Uterus (tissue), 4 donors: ENCODE measurements around the gene MATN3. TPM values are rescaled to one million over a fixed set of nuclear protein-coding genes. Genes with fewer than 3 reads are reported as not detected.
A peak's percentile ranks its signal among the peaks of the same experiment; 100 is the strongest.

Source experiments
- DNase-seq, 2 donors: peaks; one replicate each; pipeline ENCODE4 v3.0.0-alpha.2; 2019 to 2020
- H3K27ac ChIP-seq, 2 donors: fragments of 200-600 bp; sonication (generic); 1 replicate in 1 of 2; 2 replicates in 1 of 2; pipeline ENCODE4 v1.5.1; 2016 to 2018
- H3K27me3 ChIP-seq, 2 donors: fragments of 200-600 bp; sonication (generic); one replicate each; pipeline ENCODE4 v1.5.1; 2018 to 2019; ENCODE audit warnings: control low read depth in 1 of 2
- H3K36me3 ChIP-seq, 2 donors: fragments of 200-600 bp; sonication (generic); one replicate each; pipeline ENCODE4 v1.5.1; 2019; ENCODE audit warnings: control low read depth in 1 of 2
- H3K4me1 ChIP-seq, 2 donors: fragments of 200-600 bp; sonication (generic); one replicate each; pipeline ENCODE4 v1.5.1; 2018 to 2019; ENCODE audit warnings: control low read depth in 1 of 2
- H3K4me3 ChIP-seq, 2 donors: fragments of 200-600 bp; sonication (generic); 1 replicate in 1 of 2; 2 replicates in 1 of 2; pipeline ENCODE4 v1.5.1; 2018 to 2019; ENCODE audit warnings: mild to moderate bottlenecking in 1 of 2
- H3K9me3 ChIP-seq, 2 donors: fragments of 200-600 bp; sonication (generic); one replicate each; pipeline ENCODE4 v1.5.1; 2019; ENCODE audit warnings: control low read depth in 1 of 2
- CTCF ChIP-seq, 4 experiments: fragments of 200-600 bp in 2 of 4; fragments of 450-650 bp in 2 of 4; sonication (generic) in 2 of 4; IDR thresholded peaks; one replicate each; pipeline ENCODE4 v1.5.1; 2016 to 2019; ENCODE audit warnings: antibody characterized with exemption in 4 of 4, mild to moderate bottlenecking in 2 of 4, moderate library complexity in 1 of 4
- POLR2A ChIP-seq, 2 donors: fragments of 450-650 bp; IDR thresholded peaks; one replicate each; pipeline ENCODE4 v1.6.1; 2016; ENCODE audit warnings: antibody characterized with exemption in 2 of 2, mild to moderate bottlenecking in 1 of 2, moderate library complexity in 1 of 2
- intact Hi-C: fragments of 100-400 bp; cut with DNase I; formaldehyde crosslinking; loops from one replicate; pipeline ENCODE4 v1.15.1; 2023; ENCODE audit warnings: low total_unique reads
- total RNA-seq, 4 donors: library from RNA; depleted of rRNA in 3 of 4; stranded (reverse); fragments of >200 nt in 3 of 4; gene quantifications; one replicate each; pipeline versions ENCODE4 v1.1.0 to v1.2.4, GENCODE V29; 2014 to 2023
- donor health status: DM: yes; HTN: yes; CAD: no.

Gene MATN3
- total RNA-seq, 4 donors from 2014 or later, result 1.2 to 2.1 (median 1.3) TPM

DNA sequence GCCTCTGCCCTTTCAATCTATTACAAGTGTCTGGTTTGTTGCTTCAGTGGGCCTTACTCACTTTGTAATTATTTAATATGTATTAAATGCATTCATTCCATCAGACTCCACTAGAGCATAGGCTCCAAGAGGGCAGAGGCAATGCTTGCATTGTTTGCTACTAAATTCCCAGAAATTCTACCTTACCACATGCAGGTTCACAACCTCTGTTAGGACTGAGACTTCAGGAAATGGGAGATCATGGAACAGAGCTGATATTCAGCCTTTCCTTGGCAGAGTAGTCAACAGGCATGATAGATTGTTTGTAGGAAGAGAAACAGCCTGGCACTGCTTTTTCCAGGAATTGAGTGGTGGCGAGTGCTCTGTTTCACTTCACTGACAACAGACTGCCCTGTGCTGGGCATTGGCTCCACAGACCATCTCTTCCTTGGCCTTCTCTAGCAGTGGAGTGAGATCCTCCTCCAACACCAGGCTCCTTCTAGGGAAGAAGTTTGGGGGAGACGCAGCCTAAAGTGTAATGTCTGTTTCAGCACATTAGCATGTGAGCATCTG, 6.2 kb upstream of the MATN3 start:
- DNase-seq, result no peak
- no peaks in the 10 kb centered on the region for H3K4me1 ChIP-seq
- H3K27me3 ChIP-seq, result no peaks in the 10 kb centered on the region
- H3K9me3 ChIP-seq, result no peaks in the 10 kb centered on the region
- H3K27ac ChIP-seq, result no peak overlapping the region
- H3K4me3 ChIP-seq, result no peak overlapping the region
- intact Hi-C loops, result no loop called here
- TF ChIP-seq CTCF (IDR thresholded peaks at IDR 0.05), result no peak
- no peak for TF ChIP-seq POLR2A (IDR thresholded peaks at IDR 0.05)
- H3K36me3 ChIP-seq, result no peaks in the 10 kb centered on the region

DNA sequence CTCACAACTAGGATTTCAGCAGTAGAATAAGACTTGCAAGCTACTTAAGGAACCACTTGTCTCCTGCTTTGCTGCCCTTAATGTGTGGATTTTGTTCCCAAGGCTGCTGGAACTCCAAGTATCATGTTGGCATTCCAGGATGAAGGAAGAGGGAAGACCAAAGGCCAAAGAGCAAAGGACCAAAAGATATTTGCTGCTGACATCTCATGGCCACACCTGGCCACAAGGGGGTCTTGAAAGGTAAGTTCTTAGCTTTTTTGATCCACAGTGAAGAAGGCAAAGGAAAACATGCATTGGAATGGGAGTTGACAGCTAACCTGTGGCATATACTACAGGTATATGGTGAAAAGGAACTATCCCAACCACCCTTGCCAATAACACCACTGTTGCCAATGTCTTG, 3.9 kb upstream of the MATN3 start:
- Histone ChIP-seq H3K27me3 (no peaks in the 10 kb centered on the region), H3K9me3 (no peaks in the 10 kb centered on the region), H3K4me3 (no peak overlapping the region), H3K27ac (no peak overlapping the region), H3K36me3 (no peaks in the 10 kb centered on the region), H3K4me1 (peaks cover 0 to 7% of the 10 kb centered on the region in 2 donors)
- no peak for TF ChIP-seq CTCF (IDR thresholded peaks at IDR 0.05)
- no peak for TF ChIP-seq POLR2A (IDR thresholded peaks at IDR 0.05)
- intact Hi-C loops, result no loop called here
- DNase-seq, result no peak

DNA sequence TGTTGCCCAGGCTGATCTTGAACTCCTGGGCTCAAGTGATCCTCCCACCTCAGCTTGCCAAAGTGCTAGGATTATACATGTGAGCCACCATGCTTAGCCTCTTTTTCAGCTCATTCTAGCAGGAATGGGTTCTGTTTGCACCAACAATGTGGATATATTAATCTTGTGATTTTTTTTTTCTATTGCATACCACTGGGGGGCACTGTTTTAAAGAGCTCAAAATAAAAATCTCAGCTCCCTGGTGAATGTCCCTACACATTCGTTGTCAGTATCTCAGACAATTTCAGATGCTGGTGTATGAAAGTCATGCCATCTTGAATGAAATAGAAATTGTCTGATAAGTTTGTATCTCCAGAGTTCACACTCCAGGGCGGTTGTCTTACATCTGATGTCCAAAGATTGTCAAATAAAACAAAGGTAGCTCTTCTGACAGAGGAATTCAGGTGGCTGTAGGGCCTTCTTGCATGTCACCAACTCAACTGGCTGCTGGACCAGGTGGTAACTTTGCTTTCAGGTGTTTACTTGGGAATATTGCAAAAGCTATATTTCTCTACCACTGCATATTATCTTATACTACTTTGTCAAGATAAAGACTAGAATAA, 3.1 kb upstream of the MATN3 start:
- Histone ChIP-seq H3K4me3 (no peak overlapping the region), H3K27me3 (no peaks in the 10 kb centered on the region), H3K9me3 (no peaks in the 10 kb centered on the region), H3K36me3 (no peaks in the 10 kb centered on the region), H3K27ac (no peak overlapping the region), H3K4me1 (peaks cover 0 to 7% of the 10 kb centered on the region in 2 donors)
- no peak for DNase-seq
- TF ChIP-seq CTCF (IDR thresholded peaks at IDR 0.05), result peak; percentile 58 to 75 (median 68)
- TF ChIP-seq POLR2A (IDR thresholded peaks at IDR 0.05), result no peak
- intact Hi-C loops, result no loop called here

DNA sequence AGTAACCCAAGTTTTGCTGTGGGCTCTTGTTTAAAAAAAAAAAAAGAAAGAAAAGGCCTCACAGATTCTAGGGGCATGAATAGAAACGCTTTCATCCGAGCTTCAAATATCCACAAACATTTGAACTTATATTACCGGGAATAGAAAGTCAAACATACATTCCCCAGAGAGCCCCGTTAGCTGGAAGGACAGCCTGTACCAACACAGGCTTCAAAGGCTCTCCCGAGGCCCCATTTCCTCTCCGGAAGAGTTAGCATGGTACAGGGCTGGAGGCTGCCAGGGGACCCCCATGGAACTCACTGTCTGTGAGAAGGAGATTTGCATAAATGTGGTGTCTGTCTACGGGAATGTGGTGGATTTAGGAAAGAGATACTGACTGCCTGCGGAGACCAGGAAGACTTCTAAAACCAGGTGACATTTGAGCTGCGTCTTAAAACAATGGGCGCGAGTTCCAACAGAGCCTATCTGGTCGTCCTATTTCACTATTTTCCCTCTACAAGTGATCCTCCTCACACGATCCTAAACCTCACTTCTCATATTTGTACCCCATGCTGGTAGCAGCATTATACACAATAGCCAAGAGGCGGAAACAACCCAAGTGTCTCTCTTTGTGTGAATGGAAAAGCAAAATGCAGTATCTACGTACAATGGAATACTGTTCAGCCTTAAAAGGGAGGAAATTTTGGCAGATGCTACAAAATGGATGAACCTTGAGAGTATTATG, 820 bp upstream of the MATN3 start:
- no peaks in the 10 kb centered on the region for H3K27me3 ChIP-seq
- TF ChIP-seq POLR2A (IDR thresholded peaks at IDR 0.05) (no peak), CTCF (IDR thresholded peaks at IDR 0.05) (no peak)
- H3K4me1 ChIP-seq, result peaks cover 0 to 7% of the 10 kb centered on the region in 2 donors
- peak overlapping the region; percentile 43 to 44 for H3K4me3 ChIP-seq
- intact Hi-C loops, result loop anchor here (5.0 kb wide), 1 partner anchor 84 kb away; no protein-coding TSS in a partner anchor
- H3K36me3 ChIP-seq, result no peaks in the 10 kb centered on the region
- H3K9me3 ChIP-seq, result no peaks in the 10 kb centered on the region
- peak overlapping the region; percentile 58 to 60 for H3K27ac ChIP-seq
- DNase-seq, result peak in 1 of 2 donors; percentile 38

DNA sequence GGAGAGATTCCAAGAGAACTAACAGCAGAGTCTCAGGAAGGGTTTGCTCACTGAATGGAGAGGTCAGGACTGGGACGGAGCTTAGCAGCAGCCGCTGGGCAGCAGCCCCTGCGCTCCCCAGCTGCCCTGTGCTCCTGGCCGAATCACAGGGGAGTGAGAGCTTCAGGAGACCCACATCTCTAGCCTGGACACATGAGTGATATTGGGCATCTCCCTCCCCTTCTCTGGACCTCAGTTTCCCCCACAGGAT, 511 bp downstream of the MATN3 start:
- no peak for DNase-seq
- intact Hi-C loops, result loop anchor here (5.0 kb wide), 1 partner anchor 85 kb away; no protein-coding TSS in a partner anchor
- Histone ChIP-seq H3K4me3 (peak overlapping the region; percentile 43 to 44), H3K9me3 (no peaks in the 10 kb centered on the region), H3K27me3 (no peaks in the 10 kb centered on the region), H3K27ac (peak overlapping the region in 1 of 2 donors; percentile 58), H3K36me3 (no peaks in the 10 kb centered on the region), H3K4me1 (peaks cover 0 to 7% of the 10 kb centered on the region in 2 donors)
- TF ChIP-seq POLR2A (IDR thresholded peaks at IDR 0.05) (no peak), CTCF (IDR thresholded peaks at IDR 0.05) (no peak)
